K562 (cell line): ENCODE results near the gene CABP4. TPM values are rescaled to one million over a fixed set of nuclear protein-coding genes. Genes with fewer than 3 reads are reported as not detected.

Source experiments
- ATF6 ChIP-seq: sonication (generic); formaldehyde crosslinking; IDR thresholded peaks from 2 replicates; pipeline ENCODE4 v1.4.0; 2020; ENCODE audit warnings: mild to moderate bottlenecking, missing genetic modification reagents
- BCOR ChIP-seq: fragments of 450-650 bp; IDR thresholded peaks from 2 replicates; pipeline ENCODE4 v1.6.1; 2016
- EHMT2 ChIP-seq: fragments of 450-650 bp; IDR thresholded peaks from 2 replicates; pipeline ENCODE4 v1.6.1; 2018; ENCODE audit warnings: antibody characterized with exemption
- ELF1 ChIP-seq: fragments of 200-800 bp; sonication (Bioruptor generic); IDR thresholded peaks from 2 replicates; pipeline ENCODE4 v1.6.1; 2016; ENCODE audit warnings: missing genetic modification characterization, missing compliant biosample characterization
- ETS2 ChIP-seq: IDR thresholded peaks from 2 replicates; pipeline ENCODE4 v1.6.1; 2016; ENCODE audit warnings: borderline replicate concordance, missing genetic modification characterization, mild to moderate bottlenecking, moderate library complexity, missing compliant biosample characterization; ENCODE audit not compliant: poor library complexity, severe bottlenecking
- HSF4 ChIP-seq: fragments of 250-450 bp; sonication (Bioruptor Pico); IDR thresholded peaks from 2 replicates; pipeline ENCODE4 v2.1.2; 2022; ENCODE audit warnings: mild to moderate bottlenecking, moderate library complexity, borderline replicate concordance
- KHSRP ChIP-seq: fragments of 450-650 bp; IDR thresholded peaks from 2 replicates; pipeline ENCODE4 v1.6.1; 2017
- MEF2A ChIP-seq: IDR thresholded peaks from 2 replicates; pipeline ENCODE4 v1.6.1; 2011; ENCODE audit warnings: low read depth, mild to moderate bottlenecking, low read length, moderate library complexity; ENCODE audit not compliant: control insufficient read depth
- NR1H2 ChIP-seq: sonication (generic); formaldehyde crosslinking; IDR thresholded peaks from 2 replicates; pipeline ENCODE4 v1.4.0; 2020; ENCODE audit warnings: mild to moderate bottlenecking, missing genetic modification reagents
- OTX1 ChIP-seq: fragments of 450-650 bp; formaldehyde crosslinking; IDR thresholded peaks from 2 replicates; pipeline ENCODE4 v1.4.0; 2022; ENCODE audit warnings: mild to moderate bottlenecking
- RAD51 ChIP-seq: fragments of 450-650 bp; IDR thresholded peaks from 2 replicates; pipeline ENCODE4 v1.7.1; 2016; ENCODE audit warnings: low read depth, mild to moderate bottlenecking, borderline replicate concordance
- SMAD4 ChIP-seq: fragments of 250-450 bp; sonication (Bioruptor Pico); conservative IDR thresholded peaks from 2 replicates; pipeline ENCODE4 v1.8.0; 2021; ENCODE audit warnings: inconsistent platforms, mild to moderate bottlenecking, moderate library complexity
- TBL1XR1 ChIP-seq, 2 experiments: IDR thresholded peaks; 2 replicates each; pipeline ENCODE4 v1.6.1; 2012; ENCODE audit warnings: improper control_type of control experiment in 2 of 2, low read length in 2 of 2, mild to moderate bottlenecking in 1 of 2
- XRCC4 ChIP-seq: IDR thresholded peaks from one replicate; pipeline ENCODE4 v1.6.1; 2011; ENCODE audit not compliant: insufficient read depth, insufficient read length; ENCODE audit errors: extremely low read depth
- ZBTB11 ChIP-seq, 3 experiments: fragments of 200-800 bp in 1 of 3; fragments of 250-450 bp in 1 of 3; fragments of 450-650 bp in 1 of 3; sonication (Bioruptor Pico) in 1 of 3; sonication (Bioruptor generic) in 1 of 3; formaldehyde crosslinking in 1 of 3; IDR thresholded peaks; 2 replicates each; pipeline versions ENCODE4 v1.6.1 to v1.8.0; 2016 to 2022; ENCODE audit warnings: mild to moderate bottlenecking in 2 of 3, missing genetic modification characterization in 2 of 3, missing compliant biosample characterization in 1 of 3, moderate library complexity in 1 of 3
- ZNF398 ChIP-seq: fragments of 250-450 bp; sonication (Bioruptor Pico); IDR thresholded peaks from 2 replicates; pipeline ENCODE4 v1.8.0; 2021; ENCODE audit warnings: moderate library complexity, mild to moderate bottlenecking, inconsistent platforms
- ZNF75A ChIP-seq: fragments of 450-650 bp; formaldehyde crosslinking; IDR thresholded peaks from 2 replicates; pipeline ENCODE4 v1.4.0; 2020; ENCODE audit warnings: mild to moderate bottlenecking
- ZNF778 ChIP-seq: fragments of 450-650 bp; formaldehyde crosslinking; IDR thresholded peaks from 2 replicates; pipeline ENCODE4 v1.4.0; 2020; ENCODE audit warnings: mild to moderate bottlenecking, moderate library complexity
- polyA plus RNA-seq, 8 experiments: library from polyadenylated mRNA; depleted of rRNA in 4 of 8; stranded (reverse) in 5 of 8; unstranded in 3 of 8; fragments of >200 nt; fragmentation: Nextera tagmentation in 2 of 8; fragmentation: Illumina TruSeq in 1 of 8; extraction: Ambion mirVana in 2 of 8; extraction: Trizol in 1 of 8; gene quantifications; 2 replicates each; pipeline versions ENCODE4 v1.2.1 to v1.2.3, GENCODE V29; 2011 to 2014; ENCODE audit warnings: inconsistent platforms in 1 of 8, missing spikeins in 1 of 8
- total RNA-seq, 7 experiments: library from RNA; depleted of rRNA in 6 of 7; stranded (reverse); fragments of >200 nt in 6 of 7; fragmentation: Illumina TruSeq in 2 of 7; extraction: Trizol in 2 of 7; gene quantifications; 2 replicates each; pipeline versions ENCODE4 v1.2.1 to v1.2.3, GENCODE V29; 2011 to 2021; ENCODE audit warnings: low replicate concordance in 1 of 7
- TF ChIP-seq, protein P1 (sequence below): fragments of 450-650 bp; formaldehyde crosslinking; IDR thresholded peaks from 2 replicates; pipeline ENCODE4 v1.4.0; 2022; ENCODE audit warnings: missing genetic modification characterization

Gene CABP4
- total and polyA plus RNA-seq, 9 of the 15 experiments (the other 6 are each of a cell fraction or from before 2014, with no cell fraction given): 0.11 TPM; not detected in 8

GRCh38 chr11:67420646-67421429, 34.3 kb upstream of the CABP4 start (continued):
- TF ChIP-seq HSF4 (CRISPR knock-in tag): no peak
- TF ChIP-seq KHSRP: no peak
- TF ChIP-seq MEF2A: no peak
- no peak for TF ChIP-seq ZNF778
- TF ChIP-seq OTX1: no peak
- no peak for TF ChIP-seq RAD51
- TF ChIP-seq ZNF75A (CRISPR knock-in tag): no peak
- TF ChIP-seq ELF1 (tag): no peak
- TF ChIP-seq ETS2 (tag): no peak
- no peak for TF ChIP-seq BCOR
- no peak for TF ChIP-seq ATF6 (CRISPR knock-in tag)
- TF ChIP-seq, protein P1, sequence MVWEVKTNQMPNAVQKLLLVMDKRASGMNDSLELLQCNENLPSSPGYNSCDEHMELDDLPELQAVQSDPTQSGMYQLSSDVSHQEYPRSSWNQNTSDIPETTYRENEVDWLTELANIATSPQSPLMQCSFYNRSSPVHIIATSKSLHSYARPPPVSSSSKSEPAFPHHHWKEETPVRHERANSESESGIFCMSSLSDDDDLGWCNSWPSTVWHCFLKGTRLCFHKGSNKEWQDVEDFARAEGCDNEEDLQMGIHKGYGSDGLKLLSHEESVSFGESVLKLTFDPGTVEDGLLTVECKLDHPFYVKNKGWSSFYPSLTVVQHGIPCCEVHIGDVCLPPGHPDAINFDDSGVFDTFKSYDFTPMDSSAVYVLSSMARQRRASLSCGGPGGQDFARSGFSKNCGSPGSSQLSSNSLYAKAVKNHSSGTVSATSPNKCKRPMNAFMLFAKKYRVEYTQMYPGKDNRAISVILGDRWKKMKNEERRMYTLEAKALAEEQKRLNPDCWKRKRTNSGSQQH (CRISPR knock-in tag): no peak
- TF ChIP-seq TBL1XR1 (IDR thresholded peaks at IDR 0.05; ENCODE audit: low read length in 2 of 2): no peak
- TF ChIP-seq NR1H2 (CRISPR knock-in tag): no peak
- TF ChIP-seq EHMT2: no peak
- no peak for TF ChIP-seq ZBTB11 (CRISPR knock-in tag; IDR thresholded peaks at IDR 0.05)
- no peak for TF ChIP-seq XRCC4
- peak; percentile 66; the same call in 1 of the 2 replicates for TF ChIP-seq SMAD4 (CRISPR knock-in tag)
- TF ChIP-seq ZNF398 (CRISPR knock-in tag): no peak
